ENCODE measurements around the gene SIDT2. TPM values are rescaled to one million over a fixed set of nuclear protein-coding genes. Genes with fewer than 3 reads are reported as not detected.
A peak's percentile ranks its signal among the peaks of the same experiment; 100 is the strongest.

The SIDT2 gene
- total and polyA plus RNA-seq, 2 of the 13 experiments (the other 11 are each of a cell fraction or from before 2014, with no cell fraction given): 11.5 to 28.0 TPM

GRCh38 chr11:117144477-117145392 lies 33.8 kb upstream of the SIDT2 start (continued):
- TF ChIP-seq PATZ1 (CRISPR knock-in tag; IDR thresholded peaks at IDR 0.05) (peak; percentile 80), PRDM4 (CRISPR knock-in tag; IDR thresholded peaks at IDR 0.05; ENCODE audit: borderline replicate concordance) (no peak), JUN (CRISPR knock-in tag; IDR thresholded peaks at IDR 0.05) (no peak), ZZZ3 (CRISPR knock-in tag; IDR thresholded peaks at IDR 0.05; ENCODE audit: borderline replicate concordance) (no peak), SPEN (CRISPR knock-in tag; IDR thresholded peaks at IDR 0.05; ENCODE audit: low read depth) (no peak), ZNF3 (CRISPR knock-in tag; IDR thresholded peaks at IDR 0.05) (no peak), MLXIP (CRISPR knock-in tag; IDR thresholded peaks at IDR 0.05; ENCODE audit: borderline replicate concordance) (0 out of 2 replicates have a peak, but pooled peaks have one; percentile 53), ZNF329 (CRISPR knock-in tag; IDR thresholded peaks at IDR 0.05; ENCODE audit: low read depth) (no peak), ELF4 (CRISPR knock-in tag; IDR thresholded peaks at IDR 0.05; ENCODE audit: borderline replicate concordance) (no peak), BORCS8-MEF2B (CRISPR knock-in tag; IDR thresholded peaks at IDR 0.05) (0 out of 2 replicates have a peak, but pooled peaks have one; percentile 54), NFKB2 (CRISPR knock-in tag; IDR thresholded peaks at IDR 0.05; ENCODE audit: borderline replicate concordance) (no peak), ZNF12 (CRISPR knock-in tag; IDR thresholded peaks at IDR 0.05) (no peak), ZMYM2 (CRISPR knock-in tag; IDR thresholded peaks at IDR 0.05) (no peak), ATF4 (CRISPR knock-in tag; IDR thresholded peaks at IDR 0.05) (no peak), ZBTB7B (CRISPR knock-in tag; IDR thresholded peaks at IDR 0.05) (no peak), MXI1 (IDR thresholded peaks at IDR 0.05; ENCODE audit: borderline replicate concordance, low read depth, low read length) (no peak; the same call in 2 of the 3 replicates), TAF15 (IDR thresholded peaks at IDR 0.05; ENCODE audit: low read depth, low read length, poor library complexity, severe bottlenecking) (no peak), ZNF629 (CRISPR knock-in tag; conservative IDR thresholded peaks at IDR 0.05) (0 out of 2 replicates have a peak, but pooled peaks have one; percentile 6)

Data from HepG2 (cell line).